Endothelial cell of umbilical vein (primary cell): Measurements from ENCODE around the gene EDA. TPM values are rescaled to one million over a fixed set of nuclear protein-coding genes. Genes with fewer than 3 reads are reported as not detected.

ENCODE experiments used
- BruUV-seq: library from RNA; stranded (reverse); fragments of 400-500 nt; replicated peaks from 2 replicates; lab custom pipeline; 2021; lab: Mats Ljungman, UMichigan
- CTCF ChIA-PET: fragments of 300-600, 350-600 bp; sonication (Branson Sonifier 250); formaldehyde crosslinking; loops from one replicate; lab custom pipeline; 2021; ENCODE audit warnings: antibody characterized with exemption, inconsistent platforms; lab: Charles Lee
- POLR2A ChIA-PET: fragments of 300-600, 350-600 bp; sonication (Branson Sonifier 250); formaldehyde crosslinking; loops from one replicate; lab custom pipeline; 2021; ENCODE audit warnings: antibody characterized with exemption, inconsistent platforms; lab: Charles Lee
- DNase-seq: peaks from one replicate; pipeline ENCODE4 v3.0.0-alpha.2; 2011; ENCODE audit warnings: low read depth, low spot score
- FAIRE-seq: peaks from 2 replicates; lab custom pipeline; 2011; peaks lifted over from hg19 to GRCh38; lab: Jason Lieb, UNC
- H2AFZ ChIP-seq: 2 replicates; pipeline ENCODE4 v1.6.0; 2012; ENCODE audit warnings: low read depth, low read length, control low read depth, inconsistent platforms
- H3K27ac ChIP-seq: 2 replicates; pipeline ENCODE4 v1.5.1; 2011; ENCODE audit warnings: low read depth, mild to moderate bottlenecking, control low read depth, low read length, moderate library complexity; ENCODE audit not compliant: insufficient read depth
- H3K27me3 ChIP-seq, 2 experiments: 2 replicates each; pipeline versions ENCODE4 v1.6.0 to v1.6.1; 2011; ENCODE audit warnings: low read length in 2 of 2, mixed read lengths in 1 of 2; ENCODE audit not compliant: control insufficient read depth in 2 of 2, insufficient read depth in 2 of 2
- H3K36me3 ChIP-seq, 2 experiments: 2 replicates in 1 of 2; 3 replicates in 1 of 2; pipeline ENCODE4 v1.5.1; 2011; ENCODE audit warnings: low read length in 2 of 2, mild to moderate bottlenecking in 1 of 2, moderate library complexity in 1 of 2; ENCODE audit not compliant: control insufficient read depth in 2 of 2, insufficient read depth in 2 of 2; ENCODE audit errors: extremely low read depth in 1 of 2
- H3K4me1 ChIP-seq: 3 replicates; pipeline ENCODE4 v1.5.1; 2011; ENCODE audit warnings: mild to moderate bottlenecking, low read length; ENCODE audit not compliant: control insufficient read depth, insufficient read depth; ENCODE audit errors: extremely low read depth
- H3K4me2 ChIP-seq: 2 replicates; pipeline ENCODE4 v1.6.1; 2011; ENCODE audit warnings: low read length, control low read depth, mixed read lengths; ENCODE audit not compliant: insufficient read depth
- H3K4me3 ChIP-seq, 3 experiments: fragments of 200-600 bp in 1 of 3; sonication (generic), shearing (Covaris generic) in 1 of 3; replicated peaks in 1 of 3; 2 replicates each; pipeline ENCODE4 v1.5.1; 2011 to 2016; ENCODE audit warnings: control low read depth in 3 of 3, low read length in 3 of 3, mild to moderate bottlenecking in 2 of 3, inconsistent platforms in 1 of 3, low read depth in 1 of 3, moderate library complexity in 1 of 3; ENCODE audit not compliant: insufficient read depth in 1 of 3
- H3K79me2 ChIP-seq: 2 replicates; pipeline ENCODE4 v1.6.0; 2012; ENCODE audit warnings: low read length, inconsistent platforms; ENCODE audit not compliant: control insufficient read depth, insufficient read depth
- H3K9ac ChIP-seq: replicated peaks from 2 replicates; pipeline ENCODE3; 2011; ENCODE audit warnings: low read length, control low read depth; ENCODE audit not compliant: insufficient read depth; ENCODE audit errors: extremely low read depth
- H3K9me1 ChIP-seq: replicated peaks from 3 replicates; pipeline ENCODE4 v1.6.0; 2011; ENCODE audit warnings: mild to moderate bottlenecking, low read length; ENCODE audit not compliant: control insufficient read depth, insufficient read depth; ENCODE audit errors: extremely low read depth
- H3K9me3 ChIP-seq: replicated peaks from 2 replicates; pipeline ENCODE4 v1.5.1; 2012; ENCODE audit warnings: low read length, inconsistent platforms; ENCODE audit not compliant: control insufficient read depth, insufficient read depth
- H4K20me1 ChIP-seq: replicated peaks from 2 replicates; pipeline ENCODE3; 2011; ENCODE audit warnings: mild to moderate bottlenecking, low read length; ENCODE audit not compliant: control insufficient read depth, insufficient read depth; ENCODE audit errors: extremely low read depth
- CTCF ChIP-seq, 2 donors: IDR thresholded peaks; 1 replicate in 1 of 2; 2 replicates in 1 of 2; pipeline ENCODE4 v1.5.1; 2011; ENCODE audit warnings: low read length in 2 of 2, mild to moderate bottlenecking in 2 of 2, moderate library complexity in 2 of 2, control low read depth in 1 of 2, inconsistent platforms in 1 of 2, low read depth in 1 of 2; ENCODE audit not compliant: insufficient read depth in 1 of 2; ENCODE audit errors: extremely low read depth in 1 of 2
- EZH2 ChIP-seq: IDR thresholded peaks from 2 replicates; pipeline ENCODE4 v1.6.1; 2012; ENCODE audit warnings: borderline replicate concordance, low read depth, mild to moderate bottlenecking, moderate library complexity, low read length, inconsistent platforms; ENCODE audit not compliant: severe bottlenecking
- FOS ChIP-seq: IDR thresholded peaks from 2 replicates; pipeline ENCODE4 v1.6.1; 2011; ENCODE audit warnings: mild to moderate bottlenecking, low read length, moderate library complexity, borderline replicate concordance; ENCODE audit not compliant: insufficient read depth
- GATA2 ChIP-seq: IDR thresholded peaks from 2 replicates; pipeline ENCODE4 v1.7.0; 2011; ENCODE audit warnings: low read depth, mild to moderate bottlenecking, moderate library complexity, mixed read lengths, low read length; ENCODE audit not compliant: insufficient read length, insufficient read depth
- JUN ChIP-seq: IDR thresholded peaks from 2 replicates; pipeline ENCODE4 v1.6.1; 2011; ENCODE audit warnings: borderline replicate concordance, low read depth; ENCODE audit not compliant: insufficient read length, insufficient read depth
- MAX ChIP-seq: IDR thresholded peaks from 2 replicates; pipeline ENCODE4 v1.6.1; 2011; ENCODE audit not compliant: insufficient read depth, insufficient read length
- MYC ChIP-seq: IDR thresholded peaks from one replicate; pipeline ENCODE4 v1.6.1; 2011; ENCODE audit warnings: mild to moderate bottlenecking, low read depth, low read length
- POLR2A ChIP-seq: IDR thresholded peaks from 2 replicates; pipeline ENCODE4 v1.6.1; 2012; ENCODE audit warnings: low read depth, mild to moderate bottlenecking, control low read depth, low read length
- POLR2AphosphoS5 ChIP-seq: IDR thresholded peaks from 2 replicates; pipeline ENCODE4 v1.6.1; 2012; ENCODE audit warnings: low read depth, mild to moderate bottlenecking, control low read depth, low read length, moderate library complexity; ENCODE audit not compliant: insufficient read depth
- dilution Hi-C: fragments of 300-500 bp; cut with MboI; formaldehyde crosslinking; loops from one replicate; pipeline ENCODE4 v1.15.0; 2019; ENCODE audit warnings: low sequenced_read_pairs; ENCODE audit not compliant: extremely low pct_ligation_motif_present
- intact Hi-C: fragments of 100-400 bp; cut with micrococcal nuclease; formaldehyde crosslinking; loops from one replicate; pipeline ENCODE4 v1.10.0; 2022
- polyA plus RNA-seq, 4 experiments: library from polyadenylated mRNA; depleted of rRNA in 3 of 4; stranded (reverse) in 3 of 4; unstranded in 1 of 4; fragments of >200 nt; gene quantifications; 2 replicates each; pipeline versions ENCODE4 v1.2.1 to v1.2.3, GENCODE V29; 2011 to 2012; ENCODE audit warnings: missing spikeins in 1 of 4
- total RNA-seq: library from RNA; stranded (reverse); gene quantifications from 2 replicates; pipeline ENCODE4 v1.2.3, GENCODE V29; 2021

The EDA gene
- total and polyA plus RNA-seq, 2 donors (not counting 3 experiments of a cell fraction or from before 2014, with no cell fraction given), result 0.37 to 1.2 TPM

GRCh38 chrX:69795702-69796101, 179.8 kb downstream of the EDA start:
- intact Hi-C loops, result no loop called here
- FAIRE-seq, result no peak
- CTCF ChIA-PET, result no interaction called here

More at GRCh38 chrX:69795702-69796101, 179.8 kb downstream of the EDA start:
- H3K27ac ChIP-seq, result no peak overlapping the region
- H3K79me2 ChIP-seq, result no peaks in the 10 kb centered on the region
- H3K27me3 ChIP-seq, result no peaks in the 10 kb centered on the region
- H4K20me1 ChIP-seq, result no peaks in the 10 kb centered on the region
- no peak for TF ChIP-seq FOS
- no peak for TF ChIP-seq POLR2AphosphoS5
- TF ChIP-seq GATA2, result no peak
- TF ChIP-seq CTCF (IDR thresholded peaks at IDR 0.05; ENCODE audit: extremely low read depth in 1 of 2, insufficient read depth in 1 of 2, low read depth in 1 of 2, low read length in 2 of 2), result no peak
- no peak for TF ChIP-seq POLR2A
- no peak for TF ChIP-seq MAX
- no peak for TF ChIP-seq JUN
- TF ChIP-seq MYC, result no peak
- no peak for TF ChIP-seq EZH2
- BruUV-seq, result no TSS peak
- no peak overlapping the region for H3K4me3 ChIP-seq
- no peaks in the 10 kb centered on the region for H3K9me3 ChIP-seq
- H3K4me2 ChIP-seq, result no peak overlapping the region
- no peaks in the 10 kb centered on the region for H3K36me3 ChIP-seq
- no peak overlapping the region for H3K9ac ChIP-seq
- H2AFZ ChIP-seq, result no peak overlapping the region
- DNase-seq, result no peak
- no peaks in the 10 kb centered on the region for H3K9me1 ChIP-seq
- H3K4me1 ChIP-seq, result no peaks in the 10 kb centered on the region
- dilution Hi-C loops, result no loop called here
- POLR2A ChIA-PET, result no interaction called here
